Heart right ventricle (tissue), 16 donors: ENCODE data around the gene TMEM41B. TPM values are rescaled to one million over a fixed set of nuclear protein-coding genes. Genes with fewer than 3 reads are reported as not detected.
"Not testable (repeated sequence)": the region's sequence is repeated elsewhere in the genome, so short reads cannot be mapped to it uniquely, and the experiment has no call there.

Experiments used
- ATAC-seq, 8 donors: fragments of 200-7000 bp; cut with Tn5 transposase; one replicate each; pipeline ENCODE4 v1.9.1; 2020; ENCODE audit warnings: mild to moderate bottlenecking in 8 of 8, moderate library complexity in 8 of 8, moderate number of reproducible peaks in 1 of 8
- DNase-seq, 2 donors: peaks; one replicate each; pipeline ENCODE4 v3.0.0-alpha.2; 2020
- H3K27ac ChIP-seq, 10 donors: fragments of 200-600 bp; sonication (generic) in 2 of 10; one replicate each; pipeline versions ENCODE4 v1.5.0 to v1.8.0; 2020 to 2022; ENCODE audit warnings: mild to moderate bottlenecking in 3 of 10
- H3K27me3 ChIP-seq, 7 donors: fragments of 200-600 bp; one replicate each; pipeline ENCODE4 v1.8.0; 2021 to 2022; ENCODE audit warnings: mild to moderate bottlenecking in 2 of 7
- H3K36me3 ChIP-seq, 9 donors: fragments of 200-600 bp; sonication (generic) in 1 of 9; one replicate each; pipeline versions ENCODE4 v1.5.0 to v1.8.0; 2020 to 2022; ENCODE audit warnings: mild to moderate bottlenecking in 2 of 9
- H3K4me1 ChIP-seq, 9 donors: fragments of 200-600 bp; sonication (generic) in 1 of 9; one replicate each; pipeline versions ENCODE4 v1.5.0 to v1.8.0; 2020 to 2022; ENCODE audit warnings: mild to moderate bottlenecking in 4 of 9
- H3K4me3 ChIP-seq, 10 donors: fragments of 200-600 bp; sonication (generic) in 2 of 10; one replicate each; pipeline versions ENCODE4 v1.5.0 to v1.8.0; 2020 to 2022; ENCODE audit warnings: mild to moderate bottlenecking in 7 of 10, moderate library complexity in 2 of 10
- H3K9me3 ChIP-seq, 11 donors: fragments of 200-600 bp in 10 of 11; sonication (generic) in 2 of 11; one replicate each; pipeline versions ENCODE4 v1.5.0 to v1.8.0; 2013 to 2022; ENCODE audit warnings: mild to moderate bottlenecking in 2 of 11, control low read depth in 1 of 11, moderate library complexity in 1 of 11
- CTCF ChIP-seq, 9 donors: fragments of 200-600 bp; sonication (generic) in 2 of 9; IDR thresholded peaks; one replicate each; pipeline versions ENCODE4 v1.5.0 to v1.8.0; 2021 to 2022; ENCODE audit warnings: antibody characterized with exemption in 9 of 9, mild to moderate bottlenecking in 5 of 9, moderate library complexity in 1 of 9
- WGBS, 2 donors: extraction: QIAGEN DNeasy Blood & Tissue Kit; methylation state at CpG; one replicate each; pipeline ENCODE4 v1.1.7; 2013; ENCODE audit warnings: inconsistent platforms in 1 of 2; 5-methylcytosine and 5-hydroxymethylcytosine counted together
- intact Hi-C, 10 donors: fragments of 100-400 bp; cut with DNase I; formaldehyde crosslinking; loops; one replicate each; pipeline versions ENCODE4 v1.11.1 to v1.14.2; 2022
- polyA plus RNA-seq, 2 donors: library from polyadenylated mRNA; stranded (reverse); fragments of 200-250 nt; gene quantifications; one replicate each; pipeline ENCODE4 v1.2.3, GENCODE V29; 2013
- total RNA-seq, 10 donors: library from RNA; stranded (reverse); fragmentation: NEBNext Ultra II Directional in 3 of 10; extraction: Animal tissue kit (Norgen Biotek cat#: 25700) in 3 of 10; gene quantifications; one replicate each; pipeline versions ENCODE4 v1.2.1 to v1.2.4, GENCODE V29; 2021 to 2023
- donor health status: Arrhythmogenic right ventricular cardiomyopathy.
- donor health status: ischemic (EF 13 %, LVEDD 7.1; RV severe dilation, severe dysfunction).
- donor health status: healthy with polysubstance abuse.
- donor health status: DM: no; HTN: yes; CAD: no.
- donor health status: DM: no; HTN: no; CAD: no.
- donor health status: ischemic (EF 25% LVEDD 6.9; RV normal size, moderate dysfunction).
- donor health status: ischemic (EF 25% LVEDD 5.7; RV mildly dilated, moderate dysfunction).
- donor health status: healthy.
- donor health status: DM: yes; HTN: yes; CAD: no.
- donor health status: Ischemic cardiomyopathy.
- donor health status: ischemic (EF 35%, LVEDD 5.7; RV mildly dilated, moderate dysfunction).
- donor health status: nonischemic (EF 11% LVEDD 7.7; RV severe dilation, severe dysfunction).
- donor health status: DM: yes; HTN: yes; CAD: no.
- donor health status: PGD.
- donor health status: ischemic (EF 29% LVEDD 5.4; RV normal size, mild dysfunction).
- donor health status: nonischemic (EF 23%, LVEDD 6.1; RV moderate dilation, normal function).

TMEM41B gene
- total and polyA plus RNA-seq, 12 donors: 11.6 to 25.1 (median 20.4) TPM

- Histone ChIP-seq H3K9me3 (no peaks in the 10 kb centered on the region), H3K4me3 (peak overlapping the region; percentile 71 to 99 (median 96)), H3K27me3 (no peaks in the 10 kb centered on the region), H3K4me1 (peaks cover 5 to 49% (median 44%) of the 10 kb centered on the region in 9 donors), H3K27ac (peak overlapping the region; percentile 74 to 100 (median 98)), H3K36me3 (no peaks in the 10 kb centered on the region)
- DNase-seq (peak; percentile 47 to 65), ATAC-seq (peak; percentile 60 to 77 (median 70))
- whole genome bisulfite sequencing, 2 donors: 0% methylated on average over 45 to 75 of the region's 76 CpGs
- TF ChIP-seq CTCF (IDR thresholded peaks at IDR 0.05): no peak
- intact Hi-C loops: loop anchor here in 7 of 10 donors (2.0 to 10.0 kb wide), 8 partner anchors 42 to 120 kb away; partner anchors contain the start of genes IPO7 (in 1 of the 7) and TMEM41B (in 1 of the 7)
Observed at GRCh38 chr11:9264316-9265210, 49.8 kb downstream of the TMEM41B start.

GRCh38 chr11:9263840-9264315 lies 50.5 kb downstream of the TMEM41B start:
- peaks cover 5 to 53% (median 50%) of the 10 kb centered on the region in 9 donors for H3K4me1 ChIP-seq
- H3K9me3 ChIP-seq: no peaks in the 10 kb centered on the region
- DNase-seq (no peak), ATAC-seq (peak in 5 of 8 donors; percentile 4 to 28 (median 10))
- H3K27ac ChIP-seq: peak overlapping the region; percentile 74 to 100 (median 98)
- 0 to 1% methylated on average over 8 of the region's 9 CpGs for WGBS, 2 donors
- no peaks in the 10 kb centered on the region for H3K27me3 ChIP-seq
- intact Hi-C loops: loop anchor here in 6 of 10 donors (2.0 to 10.0 kb wide), 6 partner anchors 42 to 121 kb away; partner anchors contain the start of gene IPO7 (in 1 of the 6)
- H3K4me3 ChIP-seq: peak overlapping the region; percentile 71 to 99 (median 96)
- no peaks in the 10 kb centered on the region for H3K36me3 ChIP-seq
- no peak for TF ChIP-seq CTCF (IDR thresholded peaks at IDR 0.05)

- Histone ChIP-seq H3K27ac (peak overlapping the region in 2 of 10 donors; percentile 7 to 14), H3K4me1 (peaks cover 3 to 65% (median 48%) of the 10 kb centered on the region in 9 donors)
- H3K27me3 ChIP-seq, DNase-seq, H3K9me3 ChIP-seq, H3K4me3 ChIP-seq, H3K36me3 ChIP-seq, ATAC-seq: not testable (repeated sequence)
- WGBS, 2 donors: 54 to 58% methylated on average over 2 of the region's 2 CpGs
- intact Hi-C loops: loop anchor here in 6 of 10 donors (5.0 to 10.0 kb wide), 5 partner anchors 38 to 86 kb away; no protein-coding TSS in a partner anchor
Observed at GRCh38 chr11:9260838-9261146, 53.6 kb downstream of the TMEM41B start.

GRCh38 chr11:9259981-9260837 lies 54.2 kb downstream of the TMEM41B start:
- peaks cover 0 to 61% (median 43%) of the 10 kb centered on the region in 9 donors for H3K4me1 ChIP-seq

GRCh38 chr11:9258279-9258678 lies 56.1 kb downstream of the TMEM41B start:
- not testable (repeated sequence) for H3K27ac ChIP-seq, ATAC-seq, H3K9me3 ChIP-seq, H3K4me3 ChIP-seq, H3K27me3 ChIP-seq, DNase-seq
- intact Hi-C loops: loop anchor here in 1 of 10 donors (10.0 kb wide), 1 partner anchor 53 kb away; no protein-coding TSS in a partner anchor
- 89 to 91% methylated on average over 4 of the region's 4 CpGs for WGBS, 2 donors
- H3K4me1 ChIP-seq: peaks cover 3 to 73% (median 54%) of the 10 kb centered on the region in 9 donors
- H3K36me3 ChIP-seq: peaks cover 0 to 21% (median 5%) of the 10 kb centered on the region in 9 donors

More at GRCh38 chr11:9259981-9260837, 54.2 kb downstream of the TMEM41B start:
- Histone ChIP-seq H3K36me3 (peaks cover 0 to 9% (median 3%) of the 10 kb centered on the region in 9 donors), H3K27me3 (no peaks in the 10 kb centered on the region), H3K9me3 (no peaks in the 10 kb centered on the region), H3K27ac (peak overlapping the region in 2 of 10 donors; percentile 7 to 14), H3K4me3 (no peak overlapping the region)
- TF ChIP-seq CTCF (IDR thresholded peaks at IDR 0.05): peak in 5 of 9 donors; percentile 7 to 26 (median 23)
- no peak for ATAC-seq
- intact Hi-C loops: loop anchor here in 6 of 10 donors (5.0 to 10.0 kb wide), 5 partner anchors 38 to 85 kb away; no protein-coding TSS in a partner anchor
- no peak for DNase-seq
- 40 to 47% methylated on average over 4 of the region's 4 CpGs for WGBS, 2 donors
